H54 (cell line): ENCODE results near the gene OR52A1.
A peak's percentile ranks its signal among the peaks of the same experiment; 100 is the strongest.
"Not testable (repeated sequence)": the region's sequence is repeated elsewhere in the genome, so short reads cannot be mapped to it uniquely, and the experiment has no call there.

ENCODE experiments used
- DNase-seq: peaks from one replicate; pipeline ENCODE4 v3.0.0; 2011; ENCODE audit warnings: low spot score, mixed read lengths; ENCODE audit not compliant: insufficient read length
- FAIRE-seq: peaks from 3 replicates; lab custom pipeline; 2011; peaks lifted over from hg19 to GRCh38; lab: Jason Lieb, UNC
- POLR2A ChIP-seq: IDR thresholded peaks from 2 replicates; pipeline ENCODE4 v1.6.1; 2011; ENCODE audit warnings: low read depth, mild to moderate bottlenecking, low read length

OR52A1 gene

DNA sequence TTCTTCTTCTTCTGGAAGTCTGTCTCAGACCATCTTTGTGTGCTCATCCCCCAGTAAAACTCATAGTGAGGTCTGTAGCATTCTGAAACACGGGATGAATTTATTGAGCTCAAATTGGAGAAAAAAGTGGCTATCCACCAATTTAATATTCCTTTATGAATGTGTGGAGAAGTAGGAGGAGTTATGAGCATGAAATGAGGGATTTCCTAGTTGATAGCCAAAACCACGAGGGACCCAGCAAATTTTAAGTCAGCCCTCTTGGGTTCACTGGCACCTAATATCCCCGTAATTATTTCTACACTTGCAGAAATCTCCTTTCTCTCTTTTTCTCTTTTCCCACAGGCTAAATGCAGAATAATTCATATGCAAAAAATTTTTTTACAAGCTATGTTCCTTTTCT, at the start of gene OR52A1:
OR52A1 (minus strand) TSS at position 101 of the 400 bp plus-strand sequence. CDS start 2,388 bp downstream, outside the sequence.
- FAIRE-seq (no peak), DNase-seq (no peak)
- TF ChIP-seq POLR2A = no peak

DNA sequence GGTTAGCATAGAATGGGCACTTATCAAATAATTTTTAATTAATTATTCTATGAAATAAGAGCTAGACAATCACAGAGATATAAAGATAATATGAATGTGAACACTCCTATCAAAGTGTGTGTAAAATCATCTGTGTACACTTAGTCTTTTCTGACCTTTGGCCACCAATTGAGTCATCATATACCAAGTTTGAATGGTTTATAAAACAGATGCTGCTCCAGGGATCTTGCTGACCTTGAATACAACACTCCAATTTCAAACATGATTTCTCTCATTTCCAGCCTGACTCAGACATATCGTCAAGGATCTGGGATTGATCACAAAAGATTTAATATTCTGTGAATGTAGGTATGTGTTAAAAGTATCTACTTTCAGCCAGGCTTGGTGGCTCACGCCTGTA, 48.8 kb upstream of the OR52A1 start:
- TF ChIP-seq POLR2A = no peak
- DNase-seq (no peak), FAIRE-seq (peak; percentile 70)

DNA sequence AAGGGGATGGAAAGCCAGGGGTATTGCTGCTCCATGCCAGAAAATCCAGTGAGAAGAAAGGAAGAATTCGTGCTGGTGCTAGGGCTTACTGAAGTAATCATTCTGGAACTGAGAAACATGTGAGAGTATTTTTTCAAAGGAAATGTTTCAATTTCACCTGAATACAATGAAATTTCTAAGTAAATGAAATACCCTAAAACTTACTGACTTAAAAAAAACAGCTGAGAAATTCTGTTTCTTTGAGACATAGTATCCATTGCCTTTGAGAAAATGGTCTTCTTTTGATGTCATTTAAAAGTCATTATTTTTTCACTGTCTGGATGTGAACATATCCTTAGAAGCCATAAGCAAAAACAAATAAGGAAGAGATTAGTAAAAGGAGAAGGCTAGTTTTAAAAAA, 46.0 kb upstream of the OR52A1 start, which contains the start of gene OR51V1:
OR51V1 (minus strand) TSS at position 101 of the 400 bp plus-strand sequence; CDS start at position 101, 0 bp downstream.
- no peak for TF ChIP-seq POLR2A
- no peak for DNase-seq
- FAIRE-seq = no peak

DNA sequence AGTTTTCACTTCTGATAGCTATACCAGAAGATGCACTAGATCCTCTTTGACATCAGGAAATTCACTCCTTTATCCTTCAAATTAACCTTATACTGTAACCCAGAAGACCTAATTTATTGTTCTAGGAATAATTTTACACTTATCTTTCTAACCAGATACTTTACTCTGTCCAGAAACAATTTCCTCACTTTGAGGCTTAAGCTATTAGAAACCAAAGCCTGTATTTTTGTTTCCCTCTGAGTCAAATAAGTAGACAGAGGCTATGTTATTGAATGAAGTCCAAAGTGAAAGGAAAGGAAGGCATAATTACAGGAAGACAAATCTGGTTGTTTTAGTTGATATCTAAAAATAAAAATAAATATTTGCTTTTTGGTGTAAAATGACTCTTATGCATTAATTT, 43.7 kb upstream of the OR52A1 start:
- no peak for TF ChIP-seq POLR2A
- no peak for FAIRE-seq

DNA sequence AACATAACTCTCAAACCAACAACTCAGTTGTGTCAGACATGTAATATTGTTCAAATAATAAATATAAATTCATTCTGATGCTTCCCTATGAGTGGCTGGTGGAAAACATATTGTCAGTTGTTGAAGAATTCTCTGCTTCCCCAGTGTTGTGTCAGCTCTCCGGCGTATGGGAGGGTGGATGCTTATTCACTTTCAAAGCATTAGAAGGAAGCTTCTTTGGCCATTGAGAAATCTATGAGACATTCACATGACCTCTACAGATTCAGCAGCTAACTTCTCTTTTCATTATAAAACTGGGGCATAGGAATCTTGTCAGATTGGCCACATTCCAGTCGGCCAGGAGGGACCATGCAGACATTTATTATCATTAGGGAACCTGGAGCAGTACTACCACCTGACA, 43.0 kb upstream of the OR52A1 start:
- DNase-seq = no peak
- TF ChIP-seq POLR2A = no peak
- FAIRE-seq = peak; percentile 45

More for the DNA sequence above, 43.7 kb upstream of the OR52A1 start:
- DNase-seq = no peak

DNA sequence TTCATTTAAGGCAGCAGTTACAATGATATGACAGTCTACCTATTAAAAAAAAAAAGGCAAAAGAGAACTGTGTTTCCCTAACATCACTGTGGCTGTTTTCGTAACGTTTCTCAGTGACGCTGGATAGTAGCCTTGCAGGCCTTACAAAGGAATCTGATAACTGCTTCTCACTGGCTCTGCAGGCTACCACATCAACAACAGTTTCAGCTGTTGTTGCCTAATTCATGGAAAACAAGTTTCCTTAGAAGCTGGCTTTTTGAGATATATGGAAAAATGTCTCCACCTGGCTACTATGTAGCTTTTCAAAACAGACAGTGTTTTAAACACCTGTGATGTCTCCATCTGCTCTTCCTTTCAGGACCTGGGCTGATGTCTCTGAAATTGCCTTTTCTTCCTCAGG, 42.2 kb upstream of the OR52A1 start:
- DNase-seq (no peak), FAIRE-seq (no peak)

DNA sequence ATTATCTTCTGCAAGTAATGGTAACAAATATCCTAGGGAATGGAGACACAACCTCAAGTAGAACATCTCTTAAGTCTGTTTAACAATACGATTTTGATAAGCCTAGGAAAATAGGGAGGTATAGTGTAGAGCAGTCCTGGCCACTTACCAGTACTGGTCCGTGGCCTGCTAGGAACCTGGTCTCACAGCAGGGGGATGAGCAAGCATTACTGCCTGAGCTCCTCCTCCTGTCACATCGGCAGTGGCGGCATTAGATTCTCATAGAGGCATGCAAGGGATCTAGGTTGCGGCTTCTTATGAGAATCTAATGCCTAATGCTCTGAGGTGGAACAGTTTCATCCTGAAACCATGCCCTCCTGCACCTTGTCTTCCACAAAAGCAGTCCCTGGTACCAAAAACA, 41.5 kb upstream of the OR52A1 start:
- TF ChIP-seq POLR2A = no peak
- FAIRE-seq = no peak
- no peak for DNase-seq

More for the DNA sequence above, 42.2 kb upstream of the OR52A1 start:
- TF ChIP-seq POLR2A = no peak

DNA sequence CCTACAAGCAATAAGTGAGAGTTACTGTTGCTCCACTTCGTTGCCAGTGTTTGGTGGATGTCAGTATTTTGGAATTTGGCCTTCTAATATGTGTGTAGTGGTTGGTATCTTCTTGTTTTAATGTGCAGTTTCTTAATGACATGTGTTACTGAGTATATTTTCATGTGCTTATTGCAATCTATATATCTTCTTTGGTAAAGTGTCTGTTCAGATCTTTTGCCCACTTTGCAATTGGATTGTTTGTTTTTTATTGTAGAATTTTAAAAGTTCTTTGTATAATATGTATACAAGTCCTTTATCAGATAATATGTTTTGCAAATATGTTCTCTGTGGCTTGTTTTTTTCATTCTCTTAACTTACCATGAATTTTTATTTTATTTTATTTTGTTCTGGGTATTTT, 38.2 kb upstream of the OR52A1 start:
- no peak for TF ChIP-seq POLR2A
- FAIRE-seq (peak; percentile 11), DNase-seq (no peak)

DNA sequence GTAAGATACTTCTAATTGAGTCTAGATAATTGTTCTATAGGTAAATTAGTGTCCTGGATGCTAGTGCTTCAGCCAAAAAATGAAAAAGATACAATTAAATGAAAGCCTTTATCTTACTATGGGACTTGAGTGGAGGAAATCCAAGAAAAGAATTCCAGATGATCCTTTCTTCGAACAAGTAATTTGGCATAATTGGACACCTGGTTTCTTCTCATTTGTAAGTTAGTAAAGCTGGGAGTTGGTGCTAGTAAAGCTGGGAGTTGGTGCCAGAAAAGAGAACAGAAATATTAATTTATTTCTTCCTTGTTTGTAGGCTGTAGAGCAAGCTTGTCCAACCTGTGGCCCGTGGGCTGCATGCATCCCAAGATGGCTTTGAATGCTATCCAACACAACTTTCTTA, 33.6 kb upstream of the OR52A1 start:
- no peak for TF ChIP-seq POLR2A
- DNase-seq (no peak), FAIRE-seq (no peak)

DNA sequence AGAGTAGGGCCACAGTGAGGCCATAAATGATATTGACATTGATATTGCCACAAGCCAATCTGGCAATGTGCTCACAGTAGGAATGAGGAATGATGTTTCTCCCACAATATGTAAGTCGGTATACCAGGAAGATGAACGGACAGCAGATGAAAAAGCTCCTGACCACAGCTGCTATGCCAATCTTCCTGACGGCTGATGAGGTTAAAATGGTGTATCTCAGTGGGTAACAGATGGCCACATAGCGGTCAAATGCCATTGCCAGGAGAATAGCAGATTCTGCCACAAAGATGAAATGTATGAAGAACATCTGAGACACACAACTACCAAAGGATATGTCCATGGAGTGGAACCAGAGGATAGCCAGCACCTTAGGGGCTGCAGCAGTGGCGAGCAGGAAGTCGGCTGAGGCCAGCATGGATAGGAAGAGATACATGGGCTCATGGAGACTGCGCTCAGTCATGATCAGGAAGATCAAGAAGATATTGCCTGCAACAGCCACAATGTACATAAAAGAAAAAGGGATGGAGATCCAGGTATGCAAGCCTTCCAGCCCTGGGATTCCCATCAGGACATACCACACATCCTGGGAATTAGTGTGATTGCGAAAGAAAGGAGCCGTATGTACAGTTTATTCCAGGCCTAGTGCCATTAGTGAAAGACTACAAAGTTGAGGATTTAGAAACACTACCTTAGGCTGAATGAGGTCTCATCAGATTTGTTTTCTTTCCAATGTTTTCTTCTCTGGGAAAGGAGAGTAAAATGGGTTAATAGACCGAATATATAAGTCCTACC, 23.7 kb upstream of the OR52A1 start:
- no peak for FAIRE-seq
- no peak for DNase-seq

DNA sequence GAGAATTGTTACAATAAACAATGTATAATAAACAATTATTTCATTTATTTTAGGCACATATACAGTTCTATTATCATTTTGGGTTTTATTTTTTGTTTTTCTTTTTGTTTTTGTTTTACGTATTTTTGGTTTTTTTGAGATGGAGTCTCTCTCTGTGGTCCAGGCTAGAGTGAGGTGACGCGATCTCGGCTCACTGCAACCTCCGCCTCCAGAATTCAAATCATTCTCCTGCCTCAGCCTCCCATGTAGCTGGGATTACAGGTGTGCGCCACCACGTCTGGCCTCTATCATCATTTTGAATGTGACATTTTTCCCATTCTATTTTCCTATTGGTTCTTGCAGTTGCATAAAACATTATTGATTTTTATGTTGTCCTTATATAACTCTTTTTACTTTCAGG, 20.4 kb upstream of the OR52A1 start:
- DNase-seq = no peak
- TF ChIP-seq POLR2A = no peak
- FAIRE-seq = no peak

More for the DNA sequence above, 23.7 kb upstream of the OR52A1 start:
- TF ChIP-seq POLR2A = no peak

DNA sequence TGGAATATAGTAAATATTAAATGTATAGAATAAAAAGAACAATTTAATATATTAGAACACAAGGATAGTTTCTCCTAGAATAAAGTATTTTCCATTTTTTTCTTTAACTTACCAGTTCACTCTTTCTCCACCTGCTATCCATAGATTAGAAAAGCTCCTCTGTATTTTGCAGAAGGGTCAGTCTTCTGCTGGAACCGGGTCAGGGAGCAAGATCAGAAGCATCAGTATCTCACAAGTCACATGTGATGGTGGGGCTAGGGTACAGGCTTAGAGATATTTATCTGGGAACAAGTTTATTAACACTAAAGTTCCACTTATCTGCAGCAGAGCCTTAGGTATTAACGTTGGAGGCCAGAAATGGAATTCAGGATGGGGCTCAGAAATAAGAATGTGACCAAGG, 17.3 kb upstream of the OR52A1 start:
- DNase-seq = no peak
- TF ChIP-seq POLR2A = no peak
- no peak for FAIRE-seq

DNA sequence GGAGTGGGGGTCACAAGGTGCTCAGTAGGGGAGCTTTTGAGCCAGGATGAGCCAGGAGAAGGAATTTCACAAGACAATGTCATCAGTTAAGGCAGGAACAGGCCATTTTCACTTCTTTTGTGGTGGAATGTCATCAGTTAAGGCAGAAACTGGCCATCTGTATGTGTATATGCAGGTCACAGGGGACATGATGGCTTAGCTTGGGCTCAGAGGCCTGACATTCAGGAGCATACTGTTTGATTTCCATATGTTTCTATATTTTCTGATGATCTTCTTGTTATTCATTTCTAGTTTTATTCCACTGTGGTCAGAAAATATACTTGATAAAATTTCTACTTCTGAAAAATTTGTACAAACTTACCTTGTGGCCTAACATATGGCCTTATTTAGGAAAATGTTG, 11.3 kb upstream of the OR52A1 start:
- FAIRE-seq, DNase-seq: not testable (repeated sequence)

DNA sequence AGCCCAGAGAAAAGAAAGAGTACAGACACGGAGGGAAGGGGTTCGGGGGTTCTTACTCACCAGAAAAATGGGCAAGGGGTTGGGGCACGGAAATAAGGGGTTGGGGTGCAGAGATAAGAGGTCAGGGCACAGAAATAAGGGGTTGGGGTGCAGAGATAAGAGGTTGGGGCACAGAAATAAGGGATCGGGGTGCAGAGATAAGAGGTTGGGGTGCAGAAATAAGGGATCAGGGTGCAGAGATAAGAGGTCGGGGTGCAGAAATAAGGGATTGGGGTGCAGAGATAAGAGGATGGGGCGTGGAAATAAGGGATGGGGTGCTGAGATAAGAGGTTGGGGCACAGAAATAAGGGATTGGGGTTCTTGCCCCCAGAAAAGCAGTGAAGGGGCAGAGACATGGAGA, 10.2 kb upstream of the OR52A1 start:
- DNase-seq, FAIRE-seq: not testable (repeated sequence)

DNA sequence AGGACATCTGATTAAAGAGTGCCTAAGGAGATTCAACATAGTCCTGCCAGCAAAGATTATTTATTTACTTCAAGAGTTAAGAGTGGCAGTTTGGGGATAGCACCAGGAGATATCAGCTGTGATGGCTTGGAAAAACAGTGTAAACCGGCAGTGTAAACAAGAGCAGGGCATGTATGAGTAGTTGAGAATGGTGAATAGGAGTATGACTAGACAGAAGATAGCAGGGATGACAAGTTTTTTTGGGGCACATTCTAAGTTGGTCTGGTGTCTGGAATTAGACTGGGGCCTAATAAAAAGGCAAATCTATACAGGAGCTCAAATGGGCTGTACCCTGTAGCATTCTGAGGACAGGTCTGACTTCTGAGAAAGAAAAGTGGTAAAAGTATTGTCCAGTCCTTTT, 6.5 kb upstream of the OR52A1 start:
- not testable (repeated sequence) for FAIRE-seq, DNase-seq

DNA sequence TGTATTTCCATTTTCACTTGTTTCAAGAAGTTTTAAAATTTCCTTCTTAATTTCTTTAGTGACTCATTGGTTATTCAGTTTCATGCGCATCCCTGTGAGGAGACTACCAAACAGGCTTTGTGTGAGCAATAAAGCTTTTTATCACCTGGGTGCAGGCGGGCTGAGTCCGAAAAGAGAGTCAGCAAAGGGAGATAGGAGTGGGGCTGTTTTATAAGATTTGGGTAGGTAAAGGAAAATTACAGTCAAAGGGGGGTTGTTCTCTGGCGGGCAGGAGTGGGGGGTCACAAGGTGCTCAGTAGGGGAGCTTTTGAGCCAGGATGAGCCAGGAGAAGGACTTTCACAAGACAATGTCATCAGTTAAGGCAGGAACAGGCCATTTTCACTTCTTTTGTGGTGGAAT, 5.7 kb upstream of the OR52A1 start:
- FAIRE-seq, DNase-seq: not testable (repeated sequence)
